SU-DHL-6 (cell line): ENCODE measurements around the gene NLRP6.

Experiments used
- EZH2phosphoT487 ChIP-seq: fragments of 200-600 bp; sonication (generic), shearing (Covaris generic); conservative IDR thresholded peaks from 2 replicates; pipeline ENCODE4 v1.6.1; 2018; ENCODE audit warnings: mild to moderate bottlenecking, antibody characterized with exemption, low read length, moderate library complexity, mixed read lengths
- TF ChIP-seq, protein P1 (sequence below): fragments of 200-600 bp; sonication (generic); IDR thresholded peaks from one replicate; pipeline ENCODE4 v1.5.1; 2017; ENCODE audit warnings: antibody characterized with exemption, mild to moderate bottlenecking, low read length, moderate library complexity; ENCODE audit not compliant: insufficient read depth, poor library complexity, severe bottlenecking

DNA sequence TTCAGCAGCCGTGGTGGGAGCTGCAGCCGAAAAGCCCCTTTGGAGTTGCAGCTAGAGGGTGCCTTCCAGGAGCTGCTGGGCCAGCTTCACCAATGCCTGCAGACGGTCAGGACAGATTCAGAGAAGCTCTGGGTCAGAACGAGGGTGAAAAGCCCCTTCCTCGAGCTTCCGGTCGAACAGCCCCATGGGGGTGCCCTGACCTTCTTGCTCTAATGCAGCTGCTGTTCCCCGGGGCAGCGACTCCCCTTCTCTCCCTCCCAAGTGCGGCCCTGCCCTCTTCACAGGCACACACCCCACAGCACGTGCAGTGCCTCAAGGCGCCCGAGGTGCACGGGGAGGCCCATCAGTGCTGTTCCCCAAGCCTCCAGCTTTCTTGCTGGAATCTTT is 52.1 kb downstream of the NLRP6 start:
- TF ChIP-seq, protein P1, sequence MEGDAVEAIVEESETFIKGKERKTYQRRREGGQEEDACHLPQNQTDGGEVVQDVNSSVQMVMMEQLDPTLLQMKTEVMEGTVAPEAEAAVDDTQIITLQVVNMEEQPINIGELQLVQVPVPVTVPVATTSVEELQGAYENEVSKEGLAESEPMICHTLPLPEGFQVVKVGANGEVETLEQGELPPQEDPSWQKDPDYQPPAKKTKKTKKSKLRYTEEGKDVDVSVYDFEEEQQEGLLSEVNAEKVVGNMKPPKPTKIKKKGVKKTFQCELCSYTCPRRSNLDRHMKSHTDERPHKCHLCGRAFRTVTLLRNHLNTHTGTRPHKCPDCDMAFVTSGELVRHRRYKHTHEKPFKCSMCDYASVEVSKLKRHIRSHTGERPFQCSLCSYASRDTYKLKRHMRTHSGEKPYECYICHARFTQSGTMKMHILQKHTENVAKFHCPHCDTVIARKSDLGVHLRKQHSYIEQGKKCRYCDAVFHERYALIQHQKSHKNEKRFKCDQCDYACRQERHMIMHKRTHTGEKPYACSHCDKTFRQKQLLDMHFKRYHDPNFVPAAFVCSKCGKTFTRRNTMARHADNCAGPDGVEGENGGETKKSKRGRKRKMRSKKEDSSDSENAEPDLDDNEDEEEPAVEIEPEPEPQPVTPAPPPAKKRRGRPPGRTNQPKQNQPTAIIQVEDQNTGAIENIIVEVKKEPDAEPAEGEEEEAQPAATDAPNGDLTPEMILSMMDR: no peak
- no peak for TF ChIP-seq EZH2phosphoT487
